Measurements from ENCODE around the gene PHACTR3.
"Not testable (repeated sequence)": the region's sequence is repeated elsewhere in the genome, so short reads cannot be mapped to it uniquely, and the experiment has no call there.

PHACTR3 gene

GRCh38 chr20:59591061-59591460, 13.3 kb upstream of the PHACTR3 start:
- no peak for DNase-seq

GRCh38 chr20:59596690-59597089, 7.7 kb upstream of the PHACTR3 start:
- DNase-seq, result no peak

GRCh38 chr20:59597240-59597639, 7.1 kb upstream of the PHACTR3 start:
- no peak for DNase-seq

GRCh38 chr20:59598625-59599310, 5.6 kb upstream of the PHACTR3 start:
- DNase-seq, result peak; percentile 64

- DNase-seq, result no peak
Measured at GRCh38 chr20:59599941-59600340, 4.4 kb upstream of the PHACTR3 start.

GRCh38 chr20:59600472-59600871, 3.9 kb upstream of the PHACTR3 start:
- DNase-seq, result no peak

GRCh38 chr20:59602546-59603080, 1.7 kb upstream of the PHACTR3 start:
- no peak for DNase-seq

GRCh38 chr20:59603176-59603575, 1.2 kb upstream of the PHACTR3 start:
- DNase-seq, result no peak

- no peak for DNase-seq
Measured at GRCh38 chr20:59604741-59605600, 631 bp downstream of the PHACTR3 start.

- DNase-seq, result no peak
Measured at GRCh38 chr20:59605601-59606364, 1.4 kb downstream of the PHACTR3 start.

- DNase-seq, result no peak
Measured at GRCh38 chr20:59606566-59606965, 2.2 kb downstream of the PHACTR3 start.

GRCh38 chr20:59608396-59608795, 4.1 kb downstream of the PHACTR3 start:
- no peak for DNase-seq

GRCh38 chr20:59608871-59609270, 4.5 kb downstream of the PHACTR3 start:
- no peak for DNase-seq

- DNase-seq, result no peak
Measured at GRCh38 chr20:59611286-59611685, 6.9 kb downstream of the PHACTR3 start.

- no peak for DNase-seq
Measured at GRCh38 chr20:59613861-59614260, 9.5 kb downstream of the PHACTR3 start.

GRCh38 chr20:59614714-59615113, 10.4 kb downstream of the PHACTR3 start:
- DNase-seq, result no peak

GRCh38 chr20:59616306-59616705, 12.0 kb downstream of the PHACTR3 start:
- DNase-seq, result no peak

GRCh38 chr20:59617221-59617620, 12.9 kb downstream of the PHACTR3 start:
- no peak for DNase-seq

GRCh38 chr20:59618131-59618530, 13.8 kb downstream of the PHACTR3 start:
- DNase-seq, result no peak

GRCh38 chr20:59618585-59618984, 14.2 kb downstream of the PHACTR3 start:
- not testable (repeated sequence) for DNase-seq

GRCh38 chr20:59620860-59621505, 16.6 kb downstream of the PHACTR3 start:
- no peak for DNase-seq

GRCh38 chr20:59622496-59622895, 18.2 kb downstream of the PHACTR3 start:
- no peak for DNase-seq

GRCh38 chr20:59623133-59623532, 18.8 kb downstream of the PHACTR3 start:
- DNase-seq, result no peak
